PC-9 (cell line): Measurements from ENCODE around the gene ANKRD18A.

Experiments used
- EZH2 ChIP-seq: fragments of 200-600 bp; sonication (generic); IDR thresholded peaks from 2 replicates; pipeline ENCODE4 v1.8.0; 2017; ENCODE audit warnings: antibody characterized with exemption, low read depth
- TF ChIP-seq, protein P1 (sequence below): fragments of 200-600 bp; sonication (generic); conservative IDR thresholded peaks from 2 replicates; pipeline ENCODE4 v1.6.1; 2017; ENCODE audit warnings: mixed run types, antibody characterized with exemption, mild to moderate bottlenecking, moderate library complexity

DNA sequence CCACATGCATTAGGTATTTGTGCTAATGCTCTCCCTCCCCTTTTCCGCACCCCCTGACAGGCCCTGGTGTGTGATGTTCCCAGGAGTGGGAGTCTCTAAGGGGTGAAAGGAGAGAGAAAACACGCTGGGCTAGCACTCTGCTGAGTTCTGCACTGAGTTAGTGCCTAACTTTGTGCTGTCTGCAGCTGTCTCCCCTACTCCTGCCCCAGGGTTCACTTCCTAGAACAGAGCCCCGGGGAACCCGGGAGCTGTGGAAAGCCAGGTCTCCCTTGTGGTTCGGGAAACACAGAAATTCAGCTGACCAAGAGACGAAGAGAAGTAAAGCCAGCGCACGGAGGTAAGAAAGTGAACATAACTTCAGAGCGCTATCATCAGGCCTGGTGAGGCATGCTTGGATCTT, 20.7 kb upstream of the ANKRD18A start:
- TF ChIP-seq, protein P1, sequence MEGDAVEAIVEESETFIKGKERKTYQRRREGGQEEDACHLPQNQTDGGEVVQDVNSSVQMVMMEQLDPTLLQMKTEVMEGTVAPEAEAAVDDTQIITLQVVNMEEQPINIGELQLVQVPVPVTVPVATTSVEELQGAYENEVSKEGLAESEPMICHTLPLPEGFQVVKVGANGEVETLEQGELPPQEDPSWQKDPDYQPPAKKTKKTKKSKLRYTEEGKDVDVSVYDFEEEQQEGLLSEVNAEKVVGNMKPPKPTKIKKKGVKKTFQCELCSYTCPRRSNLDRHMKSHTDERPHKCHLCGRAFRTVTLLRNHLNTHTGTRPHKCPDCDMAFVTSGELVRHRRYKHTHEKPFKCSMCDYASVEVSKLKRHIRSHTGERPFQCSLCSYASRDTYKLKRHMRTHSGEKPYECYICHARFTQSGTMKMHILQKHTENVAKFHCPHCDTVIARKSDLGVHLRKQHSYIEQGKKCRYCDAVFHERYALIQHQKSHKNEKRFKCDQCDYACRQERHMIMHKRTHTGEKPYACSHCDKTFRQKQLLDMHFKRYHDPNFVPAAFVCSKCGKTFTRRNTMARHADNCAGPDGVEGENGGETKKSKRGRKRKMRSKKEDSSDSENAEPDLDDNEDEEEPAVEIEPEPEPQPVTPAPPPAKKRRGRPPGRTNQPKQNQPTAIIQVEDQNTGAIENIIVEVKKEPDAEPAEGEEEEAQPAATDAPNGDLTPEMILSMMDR: no peak
- no peak for TF ChIP-seq EZH2
